HG02678 (cell line): ENCODE results near the gene WRAP73.

Source experiments
- ATAC-seq: cut with Tn5 transposase; IDR thresholded peaks from one replicate; pipeline ENCODE4 v1.9.1; 2021; ENCODE audit warnings: mild to moderate bottlenecking, moderate library complexity; ENCODE audit not compliant: unreplicated experiment

The WRAP73 gene

DNA sequence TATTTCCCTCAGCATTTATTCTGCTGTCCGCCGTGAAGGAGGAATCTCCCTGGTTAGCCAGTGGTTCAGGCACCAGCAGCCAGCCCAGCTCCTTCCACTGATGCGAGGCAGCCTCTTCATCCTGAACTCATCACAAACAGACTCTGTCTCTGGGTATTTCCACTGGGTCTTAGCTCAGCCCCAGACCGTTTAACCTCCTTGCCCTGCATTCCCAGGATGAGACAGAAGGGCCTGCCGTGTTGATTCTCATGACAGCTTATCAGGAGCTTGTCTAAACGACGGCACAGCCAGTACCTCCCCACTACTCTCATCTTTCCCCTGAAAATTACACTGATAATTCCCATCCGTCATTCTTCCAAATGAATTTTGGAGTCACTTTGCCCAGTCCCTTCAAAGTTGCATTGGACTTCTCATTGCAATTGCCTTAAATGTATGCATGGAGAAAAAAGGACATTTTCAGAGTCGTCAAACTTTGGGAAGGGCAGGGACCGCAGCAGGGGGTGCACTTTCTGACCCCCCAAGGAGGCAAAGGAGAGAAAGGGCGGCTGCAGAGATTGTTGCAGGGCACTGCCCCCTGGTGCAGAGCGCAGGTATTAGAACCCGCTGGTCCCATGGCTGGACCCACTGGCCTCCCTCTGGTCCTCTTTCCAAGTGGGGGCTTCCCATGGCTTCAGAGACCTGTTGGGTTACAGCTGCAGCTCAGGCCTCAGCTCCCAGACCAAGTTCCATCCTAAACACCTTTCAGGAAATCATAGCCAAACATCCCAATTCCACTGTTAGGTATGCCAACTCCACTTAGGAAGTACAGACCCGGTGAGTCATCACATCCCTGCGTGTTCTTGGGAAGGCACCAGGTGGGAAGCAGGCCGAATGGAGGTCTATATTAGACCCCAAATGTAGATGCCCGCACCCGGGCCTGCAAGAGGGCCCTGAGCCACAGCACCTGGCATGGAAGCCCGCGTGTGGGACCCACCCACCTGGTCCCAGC, 34.9 kb downstream of the WRAP73 start:
- no peak for ATAC-seq

DNA sequence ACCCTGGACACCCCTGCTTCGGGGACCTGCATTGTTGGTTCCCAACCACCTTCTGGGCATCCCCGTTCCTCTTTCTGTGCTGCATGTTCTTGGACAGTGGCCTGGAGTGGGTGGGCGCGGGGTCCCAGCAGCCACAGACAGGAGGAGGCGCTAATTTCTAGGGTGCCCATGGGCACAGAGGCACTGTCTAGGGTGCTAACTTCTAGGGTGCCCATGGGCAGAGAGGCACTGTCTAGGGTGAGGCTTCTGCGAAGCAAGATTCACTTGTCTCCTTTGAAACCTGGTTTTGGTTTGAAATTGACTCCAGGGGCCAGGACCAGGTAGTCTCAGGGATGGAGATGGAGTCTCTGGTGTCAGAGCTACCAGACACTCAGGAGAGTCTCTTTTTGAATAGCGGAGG, 37.8 kb downstream of the WRAP73 start:
- ATAC-seq: no peak

DNA sequence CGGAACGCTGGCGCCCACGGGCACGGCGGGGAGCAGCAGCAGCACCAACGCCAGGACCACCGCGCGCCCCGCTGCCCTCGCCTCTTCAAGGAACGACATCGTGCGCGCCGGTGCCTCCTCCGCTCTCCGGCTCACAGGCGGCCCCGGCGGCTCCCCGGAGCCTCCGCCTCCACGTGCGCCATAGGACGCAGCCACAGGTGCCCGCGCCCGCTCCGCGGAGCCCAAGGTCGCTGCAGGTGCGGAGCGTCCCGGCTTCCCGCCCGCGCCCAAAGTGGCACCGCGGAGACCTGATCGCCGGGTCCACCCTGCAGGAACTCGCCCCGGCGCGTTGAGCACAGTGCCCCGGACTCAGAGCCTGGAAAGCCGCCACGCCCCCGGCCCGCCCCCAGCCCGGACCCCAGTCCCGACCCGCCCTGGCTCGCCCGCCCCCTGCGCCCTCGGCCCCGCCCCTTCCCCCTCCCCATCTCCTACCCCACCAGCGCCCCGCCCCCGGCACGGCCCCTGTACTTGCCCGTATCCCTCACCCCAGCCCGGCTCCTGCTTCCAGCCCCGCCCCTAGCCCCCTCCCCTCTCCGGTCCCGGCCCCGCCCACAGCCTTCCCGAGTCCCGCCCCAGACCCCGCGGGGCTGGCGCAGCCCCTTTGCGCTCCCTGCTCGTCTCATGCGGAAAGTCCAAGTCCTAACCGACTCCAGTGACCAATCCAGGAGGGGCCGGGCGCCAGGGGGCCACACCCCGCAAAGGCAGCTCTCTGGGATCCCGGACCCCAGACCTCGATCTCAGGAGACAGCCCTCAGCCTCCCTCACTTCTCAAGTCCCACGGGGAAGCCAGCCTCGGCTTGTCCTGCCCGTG, 38.5 kb downstream of the WRAP73 start, which contains the start of gene MEGF6:
TSS of gene MEGF6 (minus strand) at position 339 of the 850 bp plus-strand sequence. CDS start at position 99, 240 bp downstream.
- no peak for ATAC-seq

DNA sequence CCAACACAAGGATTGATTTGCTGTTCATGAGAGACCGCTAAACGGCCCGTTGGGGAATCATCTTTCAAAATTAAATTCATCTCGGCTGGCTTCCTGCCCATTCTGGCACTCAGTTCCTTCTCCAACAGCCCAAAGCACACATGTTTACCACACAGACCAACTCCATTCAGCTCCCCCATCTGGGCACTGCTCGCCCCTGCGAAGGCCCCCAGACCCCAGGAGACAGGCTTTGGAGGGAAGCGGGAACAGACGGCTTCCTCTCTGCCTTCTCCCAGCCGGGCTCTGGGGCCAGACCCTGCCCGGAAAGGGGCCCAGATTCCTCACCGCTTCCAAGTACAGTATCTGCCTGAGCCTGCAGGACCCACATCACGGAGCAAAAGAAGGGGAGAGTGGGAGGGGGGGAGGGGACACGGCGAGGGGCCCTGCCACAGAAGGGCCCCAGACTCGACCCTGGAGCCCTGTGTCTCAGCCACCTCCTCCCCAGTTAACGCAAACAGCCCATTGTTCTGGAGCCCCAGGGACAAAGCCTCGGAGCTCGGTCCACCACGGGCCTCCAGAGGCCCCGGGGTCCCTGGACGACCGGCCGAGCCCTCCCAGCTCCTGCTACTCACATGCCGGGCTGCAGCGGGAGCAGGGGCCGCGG, 39.3 kb downstream of the WRAP73 start:
- ATAC-seq: no peak

DNA sequence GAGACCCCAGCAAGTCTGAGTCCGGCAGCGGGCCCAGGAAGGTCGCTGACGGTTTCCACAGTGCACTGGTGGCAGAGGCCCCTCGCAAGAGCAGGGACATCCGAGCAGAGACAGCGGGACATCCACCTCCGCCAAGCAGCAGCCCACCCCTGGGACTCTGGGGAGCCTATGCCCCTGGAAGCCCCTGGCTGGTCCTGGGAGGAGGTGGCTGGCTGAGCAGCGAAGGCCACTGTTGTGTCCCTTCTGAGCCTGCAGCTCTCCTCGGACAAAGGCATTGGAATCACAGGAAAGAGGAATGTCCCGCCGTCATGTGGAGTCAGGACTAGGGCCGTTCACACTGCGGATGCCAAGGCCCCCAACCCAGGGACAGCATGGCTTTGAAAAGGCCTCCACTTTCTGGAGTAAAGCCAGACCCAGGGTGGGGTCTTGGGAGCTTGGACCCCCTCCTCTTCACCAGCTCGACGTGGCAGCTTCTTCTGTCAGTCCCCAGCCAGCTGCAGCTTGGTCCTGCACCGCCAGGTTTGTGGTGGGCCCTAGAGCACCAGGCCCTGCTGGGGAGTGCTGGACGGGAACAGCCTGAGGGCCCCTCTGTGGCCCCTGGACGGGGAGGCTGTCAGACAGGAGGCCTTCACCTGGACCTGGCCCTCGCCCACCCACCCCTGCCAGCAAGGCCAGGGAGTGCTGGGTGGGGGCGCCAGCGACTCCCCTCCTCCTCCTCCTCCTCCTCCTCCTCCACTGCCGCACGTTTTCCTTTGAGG, 40.0 kb downstream of the WRAP73 start:
- no peak for ATAC-seq

DNA sequence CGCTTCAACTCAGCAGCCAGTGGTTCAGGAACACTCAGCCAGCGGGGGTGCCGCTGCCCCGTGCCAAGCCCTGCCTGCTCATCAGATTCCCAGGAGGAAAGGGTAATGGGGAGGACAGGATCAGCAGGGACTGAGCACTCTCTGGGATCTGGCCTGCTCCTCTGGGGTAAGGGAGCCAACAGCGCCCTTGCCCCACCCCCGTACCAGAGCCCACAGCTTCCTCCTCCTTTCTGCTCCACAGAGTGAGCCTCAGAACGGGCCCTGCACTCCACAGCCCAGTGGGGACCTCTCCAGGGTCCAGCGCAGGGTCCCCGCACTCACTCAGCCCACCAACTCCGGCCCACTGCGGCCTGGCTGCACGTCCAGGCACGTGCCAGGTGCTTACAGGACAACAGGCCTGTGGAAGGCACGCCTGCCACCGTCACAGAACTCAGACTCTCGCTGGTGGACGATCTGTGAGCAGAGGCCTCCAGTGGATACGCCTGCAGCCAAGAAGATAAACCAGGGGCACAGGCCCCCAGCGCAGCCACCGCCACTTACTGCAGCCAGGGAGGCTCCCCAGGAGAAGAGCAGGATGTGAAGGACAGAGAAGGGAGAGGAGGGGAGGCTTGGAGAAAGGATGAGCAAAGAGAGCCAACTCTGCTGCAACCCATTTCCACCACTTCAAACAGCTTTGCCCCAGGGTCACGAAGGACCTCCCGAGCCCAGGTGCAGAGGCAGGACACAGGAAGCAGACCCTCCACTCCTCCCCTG, 40.7 kb downstream of the WRAP73 start:
- ATAC-seq: no peak

DNA sequence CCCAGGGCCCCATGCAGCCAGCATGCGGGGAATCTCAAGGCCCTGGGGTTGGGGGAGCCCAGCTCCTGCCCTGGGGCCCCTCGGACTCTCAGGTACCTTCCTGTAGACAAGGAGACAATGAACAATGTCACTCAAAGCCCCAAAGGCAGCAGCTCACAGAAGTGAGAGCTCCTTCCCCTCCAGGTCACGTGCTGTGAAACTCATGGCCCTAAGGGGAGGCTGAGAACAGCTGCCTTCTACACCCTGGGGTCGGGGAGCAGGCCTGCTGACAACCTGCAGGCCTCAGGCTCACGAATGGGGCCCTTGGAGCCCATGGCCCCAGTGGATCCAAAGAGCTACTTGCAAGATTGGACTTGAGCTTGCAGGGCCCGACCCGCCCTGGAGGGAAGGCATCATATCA, 41.7 kb downstream of the WRAP73 start:
- ATAC-seq: no peak

DNA sequence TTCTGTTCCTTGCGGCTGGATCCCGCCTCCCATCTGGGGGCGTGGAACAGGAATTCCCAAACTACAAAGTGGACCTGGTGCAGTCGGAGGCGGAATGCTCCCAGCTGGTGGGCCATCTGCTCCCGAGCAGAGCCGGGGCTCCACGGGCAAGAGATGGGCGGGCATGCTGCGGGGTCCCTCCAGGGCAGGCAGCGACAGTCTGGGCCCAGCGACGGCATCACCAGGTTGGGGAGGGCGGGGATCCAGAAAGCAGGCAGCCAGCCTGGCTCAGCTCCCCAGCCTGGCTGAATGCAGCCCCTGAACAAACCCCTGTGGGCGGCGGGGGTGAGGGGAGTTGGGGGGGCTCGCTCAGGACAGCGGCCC, 42.2 kb downstream of the WRAP73 start:
- ATAC-seq: no peak

DNA sequence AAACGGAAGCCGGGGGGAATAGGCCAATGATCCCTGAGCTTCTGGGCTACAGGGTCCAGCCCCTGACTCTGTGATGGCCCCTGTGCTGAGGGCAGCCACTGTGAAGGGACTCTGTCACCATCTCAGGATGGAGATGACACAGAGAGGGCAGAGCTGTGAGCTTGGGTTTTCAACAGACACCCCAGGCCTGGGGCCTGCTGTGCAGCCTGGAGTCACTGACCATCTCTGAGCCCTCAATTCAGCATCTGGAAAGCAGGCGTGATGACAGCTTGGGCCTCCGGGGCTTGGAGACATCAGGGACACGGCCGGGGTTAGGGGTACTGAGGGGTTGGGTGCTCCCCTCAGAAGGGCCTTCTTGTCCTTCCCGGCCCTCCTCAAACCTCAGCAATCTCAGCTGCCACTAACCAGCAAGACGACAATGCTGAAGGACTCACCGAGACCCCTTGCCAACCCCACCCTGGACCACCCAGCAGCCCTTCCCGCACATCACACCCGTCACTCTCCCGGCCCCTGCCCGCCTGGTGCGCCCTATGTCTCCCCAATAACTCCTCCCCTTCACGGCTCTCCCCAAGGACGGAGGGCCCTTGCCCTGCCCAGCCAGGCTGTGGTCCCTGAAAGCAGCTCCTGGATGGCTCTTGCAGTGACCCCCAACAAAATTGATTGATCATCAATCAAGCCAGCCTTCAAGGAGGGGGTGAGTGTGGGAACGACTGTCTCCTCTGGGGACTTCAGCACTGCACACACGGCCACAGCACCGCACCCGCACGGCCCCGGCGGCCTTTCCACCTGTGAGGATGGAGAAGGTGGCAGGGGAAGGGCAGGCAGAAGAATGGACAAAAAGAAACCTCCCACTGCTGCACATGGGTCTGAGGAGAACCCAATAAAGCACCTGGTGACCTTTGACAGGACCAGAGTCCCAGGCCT, 42.9 kb downstream of the WRAP73 start:
- ATAC-seq: no peak

DNA sequence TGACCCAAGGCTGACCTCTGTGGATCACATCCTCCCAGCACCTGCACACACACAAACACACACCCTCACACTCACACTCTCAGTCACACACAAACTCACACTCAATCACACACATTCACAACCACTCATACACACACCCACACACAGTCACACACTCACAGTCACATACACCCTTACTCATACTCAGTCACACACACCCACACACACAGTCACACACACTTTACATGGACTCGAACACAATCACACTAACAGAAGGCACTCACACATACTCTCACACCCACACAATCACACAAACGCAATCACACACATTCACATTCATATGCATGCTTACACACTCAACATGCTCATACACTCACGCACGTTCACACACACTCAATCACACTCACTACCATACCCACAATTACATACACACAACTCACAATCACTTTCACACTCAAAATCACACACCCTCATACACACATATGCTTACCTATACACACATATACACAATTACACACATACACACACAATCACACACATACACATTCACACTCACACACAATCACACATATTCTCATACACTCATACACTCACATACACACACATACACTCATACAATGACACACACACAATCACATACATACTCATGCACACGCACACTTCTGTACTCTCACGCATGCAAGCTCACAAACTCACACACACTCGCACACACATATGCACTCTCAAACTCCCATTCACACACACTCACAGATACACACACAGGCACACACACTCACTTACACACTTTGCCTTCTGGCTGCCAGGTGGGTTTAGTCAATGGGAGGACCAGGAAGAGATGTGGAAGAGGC, 44.7 kb downstream of the WRAP73 start:
- ATAC-seq: no peak

DNA sequence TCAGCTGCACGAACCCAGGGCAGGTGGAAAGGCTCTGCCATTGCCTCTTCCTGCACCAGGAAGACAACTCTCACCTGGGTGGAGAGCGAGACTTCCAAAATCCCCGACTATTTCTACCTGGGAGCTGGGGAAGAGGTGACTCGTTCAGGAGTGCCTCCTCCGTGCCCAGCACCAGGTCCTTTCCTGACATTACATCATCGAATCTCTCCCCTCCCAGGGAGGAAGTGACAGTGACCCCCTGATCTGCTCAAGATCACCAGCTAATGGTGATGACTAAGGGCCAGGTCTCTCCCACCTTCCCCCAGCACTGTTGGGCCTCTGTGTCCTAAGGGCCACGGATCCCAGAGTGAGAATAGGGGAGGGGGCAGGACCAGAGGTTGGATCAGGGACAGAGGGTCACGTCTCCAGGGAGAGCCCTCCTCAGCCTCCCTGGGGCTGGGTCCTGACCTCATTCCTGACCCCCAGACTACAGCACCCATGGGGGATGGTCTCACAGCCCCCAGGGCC, 45.4 kb downstream of the WRAP73 start:
- no peak for ATAC-seq

DNA sequence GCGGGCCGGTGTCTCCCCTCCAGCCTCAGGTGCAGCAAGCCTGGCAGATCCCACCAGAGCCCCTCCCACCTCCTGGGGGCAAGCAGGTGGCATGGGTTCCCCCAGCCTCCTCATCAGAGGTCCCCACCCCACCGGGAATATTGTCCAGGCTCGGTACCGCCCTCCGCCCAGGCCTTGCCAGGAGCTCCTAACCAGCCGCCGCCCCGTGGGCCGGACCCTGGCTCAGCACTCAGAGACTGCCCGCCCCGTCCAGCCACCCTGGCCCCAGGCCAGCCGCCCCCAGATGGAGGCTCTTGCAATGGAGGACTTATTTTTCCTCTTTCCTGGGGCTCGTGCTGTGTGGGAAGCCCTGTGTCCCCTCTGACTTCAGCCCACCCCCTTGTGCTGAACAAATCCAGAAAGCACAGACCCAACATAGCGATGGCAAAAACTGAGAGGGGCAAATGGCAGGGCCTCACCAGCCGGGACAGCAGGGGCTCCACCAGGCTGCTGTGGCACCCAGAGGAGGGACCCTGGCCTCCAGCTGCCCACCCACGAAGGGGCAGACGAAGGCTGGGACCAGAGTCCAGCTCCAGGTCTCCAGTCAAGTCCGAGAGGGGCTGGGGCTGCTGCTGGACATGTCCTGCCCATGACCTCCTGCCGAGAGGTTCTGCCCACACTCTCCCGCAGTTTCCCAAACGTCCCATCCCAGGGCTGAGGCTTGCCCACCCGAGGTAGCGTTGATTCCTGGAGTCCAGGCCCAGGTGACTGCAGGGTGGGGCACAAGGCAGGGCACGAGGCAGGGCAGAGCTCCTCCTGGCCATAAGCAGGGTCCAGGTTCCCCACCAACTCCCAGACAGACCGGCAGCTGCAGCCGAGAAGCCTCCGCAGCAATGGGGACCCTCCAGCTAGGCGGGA, 46.1 kb downstream of the WRAP73 start:
- no peak for ATAC-seq

DNA sequence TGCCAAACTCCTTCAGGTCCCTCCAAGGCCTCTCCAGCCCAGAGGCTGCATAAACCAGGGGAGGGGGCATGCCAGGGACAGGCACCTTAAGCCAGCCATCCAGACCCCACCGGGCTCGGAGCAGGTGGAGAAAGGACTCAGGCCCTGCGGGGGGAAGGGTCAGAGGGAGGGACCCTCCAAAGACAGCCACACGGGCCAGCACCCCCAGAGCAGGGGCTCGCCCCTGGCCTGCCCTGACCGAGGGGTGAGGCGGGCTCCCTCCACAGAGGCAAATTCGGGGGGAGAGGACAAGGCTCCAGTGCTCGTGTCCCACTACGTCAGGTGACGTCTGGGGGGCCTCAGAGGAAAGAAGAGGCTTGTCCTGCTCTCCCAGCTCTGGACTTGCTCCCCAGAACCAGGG, 46.7 kb downstream of the WRAP73 start:
- ATAC-seq: no peak

DNA sequence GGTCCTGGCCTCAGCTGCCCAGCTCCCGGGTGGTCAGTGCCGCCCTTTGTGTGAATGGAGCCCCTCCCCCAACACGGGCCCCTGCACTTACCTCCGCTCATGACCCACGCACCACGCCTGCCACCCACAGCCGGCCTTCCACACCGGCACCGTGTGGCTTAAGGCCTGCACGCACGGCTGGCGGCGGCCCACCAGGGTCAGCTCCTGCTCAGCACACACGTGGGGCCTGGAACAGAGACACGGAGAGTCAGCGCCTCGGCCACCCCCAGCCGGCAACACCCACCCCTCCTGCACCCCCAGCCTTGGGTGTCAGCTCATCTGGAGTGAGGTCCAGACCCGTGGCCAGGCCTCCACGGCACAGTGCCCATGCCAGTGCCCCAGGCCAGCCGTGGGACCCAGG, 47.5 kb downstream of the WRAP73 start:
- ATAC-seq: no peak

DNA sequence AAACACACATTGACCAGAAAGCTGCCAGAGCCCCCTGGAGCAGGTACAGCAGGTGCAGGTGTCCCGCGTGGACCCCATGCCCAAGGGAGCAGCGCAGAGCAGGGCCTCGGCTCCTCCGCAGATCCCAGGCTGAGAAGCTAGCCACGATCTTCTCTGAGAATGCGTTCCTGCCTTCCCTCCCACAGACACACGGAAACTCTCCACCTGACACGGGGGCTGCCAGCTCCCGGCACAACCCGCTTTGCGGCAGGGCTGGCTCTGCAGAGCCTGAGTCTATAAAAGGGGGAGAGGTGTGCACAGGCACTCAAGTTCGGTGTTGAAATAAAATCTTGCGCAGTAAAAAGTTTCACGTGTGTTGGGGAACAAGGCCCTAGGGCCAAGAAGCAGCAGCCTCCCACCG, 48.2 kb downstream of the WRAP73 start:
- ATAC-seq: no peak

DNA sequence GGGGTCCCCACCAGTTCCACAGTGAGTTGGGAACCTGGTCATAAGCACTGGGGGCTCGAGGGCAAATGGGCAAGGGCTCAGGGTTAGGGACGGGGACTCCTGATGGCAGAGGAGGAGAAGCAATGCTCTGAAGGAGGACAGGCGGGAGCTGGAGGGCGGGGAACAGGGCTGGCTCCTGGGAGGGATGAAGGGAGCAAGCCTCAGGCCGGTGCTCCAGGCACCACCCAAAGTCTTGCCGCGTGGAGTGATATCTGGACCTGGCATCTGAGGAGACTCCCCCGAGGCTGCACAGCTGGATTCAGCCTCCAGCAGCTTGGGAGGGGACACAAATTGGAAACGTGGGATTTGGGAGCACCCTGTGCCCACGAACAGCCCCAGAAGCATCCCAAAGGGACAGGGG, 49.5 kb downstream of the WRAP73 start:
- ATAC-seq: no peak

DNA sequence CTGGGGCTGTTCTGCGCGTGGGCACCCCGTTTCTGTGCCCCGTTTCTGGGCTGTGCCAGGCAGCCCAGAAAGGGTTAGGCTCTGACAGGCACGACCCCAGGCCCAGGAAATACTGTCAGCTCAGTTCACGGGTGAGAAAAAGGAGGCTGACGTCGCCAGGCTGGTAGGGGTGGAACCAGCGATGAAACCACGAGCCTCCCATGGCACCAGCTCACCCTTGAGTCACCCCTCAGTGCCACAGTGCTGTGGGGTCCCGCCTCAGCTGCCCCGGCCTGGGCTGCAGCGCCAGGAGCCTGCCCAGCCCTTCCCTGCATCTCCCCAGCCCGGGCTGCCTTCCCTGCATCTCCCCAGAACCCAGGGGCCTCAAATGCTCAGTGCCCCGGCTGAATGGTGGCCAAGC, 50.1 kb downstream of the WRAP73 start:
- no peak for ATAC-seq
